Aorta (tissue), 5 donors: ENCODE results near the gene TMEM115. TPM values are rescaled to one million over a fixed set of nuclear protein-coding genes. Genes with fewer than 3 reads are reported as not detected.
A peak's percentile ranks its signal among the peaks of the same experiment; 100 is the strongest.

ENCODE experiments used
- ATAC-seq: fragments of 200-7000 bp; cut with Tn5 transposase; one replicate; pipeline ENCODE4 v1.9.1; 2022; ENCODE audit warnings: moderate library complexity; ENCODE audit not compliant: low FRiP score
- DNase-seq, 2 donors: peaks; one replicate each; pipeline ENCODE4 v3.0.0-alpha.2; 2020
- H3K27ac ChIP-seq, 2 donors: one replicate each; pipeline ENCODE4 v1.5.1; 2013; ENCODE audit warnings: low read length in 2 of 2, mild to moderate bottlenecking in 2 of 2, moderate library complexity in 2 of 2, control low read depth in 1 of 2, inconsistent platforms in 1 of 2, low read depth in 1 of 2
- H3K27me3 ChIP-seq, 2 donors: one replicate each; pipeline ENCODE4 v1.6.1; 2013; ENCODE audit warnings: control low read depth in 1 of 2, low read length in 1 of 2, mild to moderate bottlenecking in 1 of 2, moderate library complexity in 1 of 2; ENCODE audit not compliant: insufficient read depth in 2 of 2, control insufficient read depth in 1 of 2
- H3K36me3 ChIP-seq, 2 donors: one replicate each; pipeline ENCODE4 v1.6.1; 2013; ENCODE audit warnings: control low read depth in 1 of 2, low read length in 1 of 2, mild to moderate bottlenecking in 1 of 2; ENCODE audit not compliant: insufficient read depth in 2 of 2, control insufficient read depth in 1 of 2
- H3K4me1 ChIP-seq, 2 donors: one replicate each; pipeline ENCODE4 v1.6.1; 2013; ENCODE audit warnings: low read length in 2 of 2, control low read depth in 1 of 2, mild to moderate bottlenecking in 1 of 2, moderate library complexity in 1 of 2; ENCODE audit not compliant: insufficient read depth in 2 of 2, control insufficient read depth in 1 of 2
- H3K4me3 ChIP-seq, 2 donors: one replicate each; pipeline ENCODE4 v1.5.1; 2013; ENCODE audit warnings: low read length in 2 of 2, control low read depth in 1 of 2, mild to moderate bottlenecking in 1 of 2
- H3K9me3 ChIP-seq: one replicate; pipeline ENCODE4 v1.6.1; 2013; ENCODE audit warnings: mild to moderate bottlenecking, low read length; ENCODE audit not compliant: control insufficient read depth
- WGBS, 2 donors: extraction: QIAGEN DNeasy Blood & Tissue Kit; methylation state at CpG; one replicate each; pipeline ENCODE4 v1.1.7; 2013; 5-methylcytosine and 5-hydroxymethylcytosine counted together
- intact Hi-C, 2 donors: fragments of 100-400 bp; cut with DNase I; formaldehyde crosslinking; loops; one replicate each; pipeline versions ENCODE4 v1.14.2 to v1.15.0; 2022
- polyA plus RNA-seq, 2 donors: library from polyadenylated mRNA; stranded (reverse); fragments of 200-250 nt; gene quantifications; one replicate each; pipeline ENCODE4 v1.2.3, GENCODE V29; 2013
- total RNA-seq, 2 donors: library from RNA; stranded (reverse); fragmentation: NEBNext Ultra II Directional; extraction: Animal tissue kit (Norgen Biotek cat#: 25700); gene quantifications; one replicate each; pipeline ENCODE4 v1.2.1, GENCODE V29; 2021
- donor health status: healthy with polysubstance abuse.
- donor health status: Bipolar disorder and iron deficiency.
- donor health status: DM: no; HTN: no; CAD: no.
- donor health status: DM: no; HTN: no; CAD: no.
- donor health status: DM: yes; HTN: yes; CAD: no.

Gene TMEM115
- total and polyA plus RNA-seq, 4 donors = 10.3 to 32.9 (median 29.8) TPM

DNA sequence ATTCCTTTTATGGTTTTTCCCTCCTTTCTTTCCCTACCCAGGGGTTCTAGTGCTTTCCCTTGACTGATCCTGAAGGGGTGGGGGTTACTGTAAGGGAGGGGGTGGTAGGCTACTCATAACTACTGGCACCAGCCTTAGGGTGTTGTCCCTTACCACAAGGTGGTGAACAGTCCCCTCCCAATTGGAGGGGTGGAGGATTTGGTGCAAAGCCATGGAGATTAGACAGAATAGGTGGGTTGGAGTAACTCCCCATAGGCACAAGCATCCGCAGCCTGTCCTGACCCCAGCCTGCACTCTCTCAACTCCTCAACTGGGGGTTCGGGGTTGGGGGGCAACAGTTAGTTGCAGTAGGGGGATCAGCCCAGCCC, 34.2 kb downstream of the TMEM115 start:
- intact Hi-C loops = no loop called here
- Histone ChIP-seq H3K4me3 (no peak overlapping the region), H3K4me1 (no peaks in the 10 kb centered on the region), H3K27ac (no peak overlapping the region), H3K36me3 (peaks cover 0 to 2% of the 10 kb centered on the region in 2 donors), H3K9me3 (no peaks in the 10 kb centered on the region), H3K27me3 (no peaks in the 10 kb centered on the region)
- DNase-seq (peak in 1 of 2 donors; percentile 37), ATAC-seq (no peak)
- 83 to 87% methylated on average over 2 of the region's 2 CpGs for WGBS, 2 donors

DNA sequence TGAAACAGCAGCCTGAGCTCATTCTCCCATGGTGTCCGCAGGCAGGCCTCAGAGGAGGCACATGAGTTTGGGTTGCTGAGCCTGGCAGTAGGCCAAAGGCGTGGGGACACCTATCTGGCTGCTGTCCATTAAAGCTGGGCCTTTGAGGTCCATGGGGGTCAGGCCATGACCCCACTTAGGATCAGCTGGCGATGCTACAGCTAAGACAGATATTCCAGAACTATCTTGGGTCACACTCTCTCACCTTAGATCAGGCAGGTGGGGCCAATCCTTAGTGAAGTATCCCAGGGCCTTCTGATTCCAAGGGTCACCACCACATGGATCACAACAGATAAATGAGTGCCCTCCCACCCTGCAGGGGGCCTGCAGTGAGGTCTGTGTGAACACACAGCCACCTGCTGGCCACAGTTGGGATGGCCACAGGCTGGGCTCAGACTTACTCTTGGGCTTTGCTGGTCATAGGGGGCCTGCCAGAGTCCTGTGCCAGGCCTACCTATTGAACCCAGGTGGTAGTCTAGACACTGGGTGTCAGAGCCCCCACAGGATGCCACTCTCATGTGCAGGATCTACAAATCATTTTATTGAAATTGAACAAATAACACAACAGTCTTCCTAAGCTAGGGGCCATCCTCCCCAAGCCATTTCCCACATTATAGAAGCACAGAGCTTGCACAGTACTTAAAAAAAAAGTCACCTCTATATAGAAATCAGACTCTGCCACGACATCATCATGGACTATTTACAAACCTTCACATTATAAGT, 34.8 kb downstream of the TMEM115 start:
- WGBS, 2 donors = 49 to 50% methylated on average over 4 of the region's 4 CpGs
- Histone ChIP-seq H3K4me1 (no peaks in the 10 kb centered on the region), H3K9me3 (no peaks in the 10 kb centered on the region), H3K27ac (no peak overlapping the region), H3K27me3 (no peaks in the 10 kb centered on the region), H3K36me3 (no peaks in the 10 kb centered on the region), H3K4me3 (no peak overlapping the region)
- ATAC-seq = no peak
- intact Hi-C loops = no loop called here
- DNase-seq = peak in 1 of 2 donors; percentile 74

DNA sequence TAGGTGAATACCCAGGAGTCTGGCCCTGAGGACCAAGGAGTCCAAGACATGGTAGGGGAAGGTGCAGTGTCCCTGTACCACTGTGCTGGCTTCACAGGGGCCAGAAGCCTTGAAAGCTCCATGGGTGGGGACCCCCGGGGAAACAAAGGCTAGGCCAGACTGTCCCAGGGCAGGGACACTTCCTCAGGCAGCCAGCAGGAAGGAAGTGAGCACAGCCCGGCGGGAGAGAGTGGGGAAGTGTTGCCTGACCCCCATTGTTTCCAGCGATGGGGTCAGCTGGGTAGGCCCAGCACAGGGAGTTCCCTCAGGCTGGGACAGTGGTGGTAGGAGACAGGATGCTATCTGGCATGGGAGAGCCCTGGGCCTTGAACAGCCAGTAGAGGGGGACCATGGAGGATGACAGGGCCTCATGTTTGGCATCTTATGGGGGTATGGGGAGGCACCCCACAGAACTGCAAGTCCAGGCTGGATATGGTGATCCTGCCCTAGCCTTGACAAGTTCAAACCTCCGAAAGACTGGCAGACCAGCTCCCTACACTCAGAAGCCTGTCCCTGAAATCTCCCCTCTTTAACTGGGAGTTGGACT, 35.6 kb downstream of the TMEM115 start:
- H3K4me3 ChIP-seq = no peak overlapping the region
- H3K36me3 ChIP-seq = no peaks in the 10 kb centered on the region
- 69 to 70% methylated on average over 5 of the region's 5 CpGs for WGBS, 2 donors
- H3K4me1 ChIP-seq = no peaks in the 10 kb centered on the region
- ATAC-seq = peak; percentile 1
- DNase-seq = peak in 1 of 2 donors; percentile 63
- no peaks in the 10 kb centered on the region for H3K27me3 ChIP-seq
- intact Hi-C loops = no loop called here
- H3K27ac ChIP-seq = no peak overlapping the region
- no peaks in the 10 kb centered on the region for H3K9me3 ChIP-seq

DNA sequence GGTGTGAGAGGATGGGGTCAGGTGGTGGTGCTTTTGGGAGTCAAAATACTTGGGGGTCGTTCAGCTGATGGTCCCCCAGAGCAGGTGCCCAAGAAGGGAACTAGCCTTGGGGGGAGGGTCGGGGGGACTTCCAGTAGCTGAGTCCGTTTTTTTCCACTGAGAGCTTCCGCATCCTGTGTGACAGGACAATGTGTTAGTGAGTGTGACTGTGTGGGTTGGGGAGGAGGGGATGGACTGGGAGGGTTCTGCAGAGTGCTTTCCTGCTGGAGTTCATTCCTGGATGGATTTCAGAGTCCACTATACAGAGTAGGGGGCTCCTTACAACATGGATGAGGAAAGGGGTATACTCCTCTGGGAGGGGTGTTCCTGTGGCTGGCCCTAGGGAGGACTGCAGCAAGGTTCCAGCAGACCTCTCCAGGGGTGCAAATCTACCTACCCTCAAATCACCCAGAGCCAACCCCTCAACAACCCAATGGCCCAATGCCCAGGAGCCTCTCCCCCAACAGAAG, 36.2 kb downstream of the TMEM115 start:
- peak in 1 of 2 donors; percentile 62 for DNase-seq
- H3K4me3 ChIP-seq = no peak overlapping the region
- no peaks in the 10 kb centered on the region for H3K4me1 ChIP-seq
- ATAC-seq = no peak
- H3K27ac ChIP-seq = no peak overlapping the region
- no peaks in the 10 kb centered on the region for H3K9me3 ChIP-seq
- no peaks in the 10 kb centered on the region for H3K27me3 ChIP-seq
- intact Hi-C loops = no loop called here
- 61 to 69% methylated on average over 4 of the region's 4 CpGs for WGBS, 2 donors
- H3K36me3 ChIP-seq = no peaks in the 10 kb centered on the region

DNA sequence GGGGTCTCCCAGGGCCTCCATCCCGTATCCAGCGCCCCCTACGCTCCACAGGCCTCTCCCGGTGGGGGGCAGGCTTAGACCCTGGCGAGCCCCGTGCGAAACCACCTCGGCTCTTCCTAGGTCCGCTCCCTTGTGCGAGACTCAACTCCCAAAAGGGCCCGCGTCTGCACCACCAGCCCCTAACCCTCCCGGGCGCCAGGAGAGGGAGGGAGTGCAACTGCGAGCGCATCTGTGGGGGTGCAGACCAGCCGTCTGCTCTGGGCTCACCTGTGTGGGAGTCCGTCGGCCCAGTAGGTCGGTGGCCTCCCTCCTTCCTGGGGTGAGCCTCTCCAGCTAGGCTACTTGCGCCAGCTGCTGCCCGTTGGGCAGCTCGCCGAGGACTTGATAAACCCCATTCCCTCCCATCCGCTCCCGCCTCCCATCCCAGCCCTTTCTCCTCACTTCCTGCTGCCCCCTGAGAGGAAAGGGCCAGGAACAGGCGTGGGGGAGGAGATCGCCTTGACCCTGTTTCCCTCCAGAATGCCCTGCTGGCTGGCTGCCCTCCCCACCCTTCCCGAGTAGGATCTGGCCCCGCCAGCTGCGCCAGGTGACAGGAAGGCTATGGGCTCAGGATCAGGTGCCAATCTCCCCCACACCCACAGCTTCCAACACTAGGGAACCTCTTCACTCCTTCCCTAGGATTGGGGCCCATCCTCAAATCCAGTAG, 36.8 kb downstream of the TMEM115 start, which contains the start of gene HYAL2:
Gene HYAL2 (minus strand): TSS at position 360 of the 706 bp plus-strand sequence. CDS start 2,256 bp downstream, outside the sequence.
- no peaks in the 10 kb centered on the region for H3K9me3 ChIP-seq
- no peaks in the 10 kb centered on the region for H3K27me3 ChIP-seq
- ATAC-seq (peak; percentile 16), DNase-seq (peak in 1 of 2 donors; percentile 60)
- no peaks in the 10 kb centered on the region for H3K4me1 ChIP-seq
- WGBS, 2 donors = 51 to 55% methylated on average over 28 to 31 of the region's 31 CpGs
- no peaks in the 10 kb centered on the region for H3K36me3 ChIP-seq
- H3K27ac ChIP-seq = peak within 1 kb of the TSS in 1 of 2 donors; percentile 48
- intact Hi-C loops = no loop called here
- peak within 1 kb of the TSS in 1 of 2 donors; percentile 83 for H3K4me3 ChIP-seq

DNA sequence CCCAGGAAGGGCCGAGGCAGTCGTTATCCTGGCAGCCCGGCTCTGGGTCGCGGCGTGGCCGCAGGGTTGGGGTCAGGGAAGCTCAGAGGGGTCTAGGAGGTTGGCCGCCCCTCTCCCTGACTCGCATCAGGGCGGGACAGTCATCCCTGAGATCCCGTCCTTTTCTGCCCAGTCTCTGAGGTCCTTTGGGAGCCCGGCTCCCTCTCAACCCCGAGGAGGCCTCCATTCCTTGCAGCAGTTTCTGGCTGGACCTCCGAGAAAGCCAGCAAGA, 37.3 kb downstream of the TMEM115 start:
- ATAC-seq (no peak), DNase-seq (no peak)
- intact Hi-C loops = no loop called here
- H3K27ac ChIP-seq = no peak overlapping the region
- H3K4me1 ChIP-seq = no peaks in the 10 kb centered on the region
- no peaks in the 10 kb centered on the region for H3K9me3 ChIP-seq
- no peaks in the 10 kb centered on the region for H3K36me3 ChIP-seq
- H3K27me3 ChIP-seq = no peaks in the 10 kb centered on the region
- no peak overlapping the region for H3K4me3 ChIP-seq
- 14 to 19% methylated on average over 14 of the region's 14 CpGs for whole genome bisulfite sequencing, 2 donors

DNA sequence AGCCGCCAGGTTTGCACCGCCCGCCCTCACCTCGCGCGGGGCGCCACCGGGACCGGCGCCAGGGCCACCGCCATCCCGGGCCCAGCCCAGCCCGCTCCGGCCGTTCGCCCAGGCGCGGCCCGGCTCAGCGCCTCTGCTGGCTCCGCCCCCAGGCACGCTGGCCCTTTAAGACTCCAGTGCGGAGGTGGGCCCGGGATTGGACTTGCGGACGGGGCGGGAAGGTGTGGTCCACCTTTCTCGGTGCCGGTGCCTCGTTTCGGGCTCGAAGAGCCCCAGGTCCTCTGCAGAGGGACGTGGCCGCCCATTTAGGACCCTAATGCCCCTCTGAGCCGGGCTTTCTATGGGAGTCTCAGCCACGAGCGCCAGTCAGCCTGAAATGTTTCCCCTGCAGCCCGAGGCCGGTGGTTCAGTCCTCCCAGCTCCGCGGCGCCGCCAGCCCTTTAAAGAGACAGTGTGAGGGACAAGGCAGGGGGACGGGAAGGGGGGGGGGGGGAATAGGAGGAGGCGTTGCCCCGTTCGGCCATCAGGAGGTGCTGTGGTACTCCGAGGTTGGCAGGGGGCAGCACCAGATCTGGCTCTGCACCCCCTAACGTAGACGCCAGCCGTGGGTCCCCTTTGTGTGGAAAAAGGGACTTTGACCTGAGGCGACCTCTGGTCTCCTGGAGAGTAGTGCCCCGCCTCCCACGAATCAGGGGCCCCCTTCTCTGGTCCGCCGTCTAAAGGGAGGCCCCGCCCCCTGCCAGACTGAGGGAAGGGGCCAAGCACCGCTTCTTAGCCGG, 37.8 kb downstream of the TMEM115 start:
- DNase-seq = peak; percentile 94 to 95
- 1% methylated on average over 50 to 59 of the region's 59 CpGs for WGBS, 2 donors
- Histone ChIP-seq H3K9me3 (no peaks in the 10 kb centered on the region), H3K36me3 (no peaks in the 10 kb centered on the region), H3K4me1 (no peaks in the 10 kb centered on the region), H3K27ac (peak overlapping the region; percentile 48 to 85), H3K4me3 (peak overlapping the region; percentile 67 to 83), H3K27me3 (no peaks in the 10 kb centered on the region)
- ATAC-seq = peak; percentile 90
- intact Hi-C loops = no loop called here

DNA sequence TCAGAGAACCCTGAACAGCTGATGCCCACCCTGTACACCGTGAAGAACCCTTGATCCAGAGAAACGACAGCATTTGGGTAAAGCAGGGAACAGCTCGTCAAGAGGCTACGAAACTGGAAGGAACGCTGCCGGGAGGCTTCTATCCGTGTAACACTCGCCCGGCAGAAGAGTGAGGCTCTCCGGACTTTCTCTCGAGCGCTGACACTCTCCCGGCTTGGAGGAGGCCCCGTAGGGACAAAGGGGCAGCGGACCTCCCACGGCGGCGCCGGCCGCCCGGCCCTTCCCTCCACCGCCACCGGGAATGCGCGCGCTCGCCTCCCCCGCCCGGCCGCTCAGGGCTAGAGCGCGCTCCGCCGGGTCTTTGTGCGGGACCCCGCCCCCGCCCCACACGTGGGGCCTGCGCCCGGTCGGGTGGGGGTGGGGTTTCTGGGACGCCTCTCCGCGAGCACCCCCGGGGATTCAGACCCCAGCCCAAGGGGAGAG, 38.4 kb downstream of the TMEM115 start:
- ATAC-seq (peak; percentile 79), DNase-seq (peak; percentile 83 to 93)
- H3K36me3 ChIP-seq = no peaks in the 10 kb centered on the region
- H3K4me1 ChIP-seq = no peaks in the 10 kb centered on the region
- no peaks in the 10 kb centered on the region for H3K27me3 ChIP-seq
- peak overlapping the region in 1 of 2 donors; percentile 38 for H3K27ac ChIP-seq
- H3K4me3 ChIP-seq = peak overlapping the region; percentile 67 to 83
- intact Hi-C loops = no loop called here
- no peaks in the 10 kb centered on the region for H3K9me3 ChIP-seq
- 0 to 1% methylated on average over 32 to 45 of the region's 45 CpGs for WGBS, 2 donors
